ENCODE data around the gene SH3PXD2B.

SH3PXD2B gene

DNA sequence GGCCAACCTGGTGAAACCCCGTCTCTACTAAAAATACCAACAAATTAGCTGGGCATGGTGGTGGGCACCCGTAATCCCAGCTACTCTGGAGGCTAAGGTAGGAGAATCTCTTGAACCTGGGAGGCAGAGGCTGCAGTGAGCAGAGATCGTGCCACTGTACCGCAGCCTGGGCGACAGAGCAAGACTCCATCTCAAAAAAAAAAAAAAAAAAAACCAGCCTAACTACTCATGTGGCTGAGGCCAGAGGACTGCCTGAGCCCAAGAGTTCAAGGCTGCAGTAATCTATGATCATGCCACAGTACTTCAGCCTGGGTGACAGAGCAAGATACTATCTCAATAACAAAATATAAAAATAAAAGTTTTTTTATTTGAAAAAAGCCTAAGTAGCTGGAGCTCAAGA, 174.0 kb downstream of the SH3PXD2B start:
- TF ChIP-seq, protein P1, sequence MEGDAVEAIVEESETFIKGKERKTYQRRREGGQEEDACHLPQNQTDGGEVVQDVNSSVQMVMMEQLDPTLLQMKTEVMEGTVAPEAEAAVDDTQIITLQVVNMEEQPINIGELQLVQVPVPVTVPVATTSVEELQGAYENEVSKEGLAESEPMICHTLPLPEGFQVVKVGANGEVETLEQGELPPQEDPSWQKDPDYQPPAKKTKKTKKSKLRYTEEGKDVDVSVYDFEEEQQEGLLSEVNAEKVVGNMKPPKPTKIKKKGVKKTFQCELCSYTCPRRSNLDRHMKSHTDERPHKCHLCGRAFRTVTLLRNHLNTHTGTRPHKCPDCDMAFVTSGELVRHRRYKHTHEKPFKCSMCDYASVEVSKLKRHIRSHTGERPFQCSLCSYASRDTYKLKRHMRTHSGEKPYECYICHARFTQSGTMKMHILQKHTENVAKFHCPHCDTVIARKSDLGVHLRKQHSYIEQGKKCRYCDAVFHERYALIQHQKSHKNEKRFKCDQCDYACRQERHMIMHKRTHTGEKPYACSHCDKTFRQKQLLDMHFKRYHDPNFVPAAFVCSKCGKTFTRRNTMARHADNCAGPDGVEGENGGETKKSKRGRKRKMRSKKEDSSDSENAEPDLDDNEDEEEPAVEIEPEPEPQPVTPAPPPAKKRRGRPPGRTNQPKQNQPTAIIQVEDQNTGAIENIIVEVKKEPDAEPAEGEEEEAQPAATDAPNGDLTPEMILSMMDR (IDR thresholded peaks at IDR 0.05): no peak
- no peak for TF ChIP-seq ZFX (IDR thresholded peaks at IDR 0.05; ENCODE audit: borderline replicate concordance)
- H3K27ac ChIP-seq: no peak overlapping the region

DNA sequence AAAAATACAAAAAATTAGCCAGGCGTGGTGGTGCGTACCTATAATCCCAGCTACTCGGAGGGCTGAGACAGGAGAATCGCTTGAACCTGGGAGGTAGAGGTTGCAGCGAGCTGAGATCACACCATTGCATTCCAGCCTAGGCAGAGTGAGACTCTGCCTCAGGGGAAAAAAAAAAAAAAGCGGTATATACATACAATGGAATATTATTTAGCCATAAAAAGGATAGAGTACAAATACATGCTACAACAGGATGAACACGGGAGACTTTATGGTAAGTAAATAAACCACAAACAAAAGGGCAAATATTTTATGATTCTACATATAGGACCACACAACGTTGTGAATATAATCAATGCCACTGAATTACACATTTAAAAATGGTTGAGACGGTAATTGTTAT, 176.0 kb downstream of the SH3PXD2B start:
- no peak for TF ChIP-seq ZFX (IDR thresholded peaks at IDR 0.05; ENCODE audit: borderline replicate concordance)
- TF ChIP-seq, protein P1 (IDR thresholded peaks at IDR 0.05): no peak
- H3K27ac ChIP-seq: no peak overlapping the region

DNA sequence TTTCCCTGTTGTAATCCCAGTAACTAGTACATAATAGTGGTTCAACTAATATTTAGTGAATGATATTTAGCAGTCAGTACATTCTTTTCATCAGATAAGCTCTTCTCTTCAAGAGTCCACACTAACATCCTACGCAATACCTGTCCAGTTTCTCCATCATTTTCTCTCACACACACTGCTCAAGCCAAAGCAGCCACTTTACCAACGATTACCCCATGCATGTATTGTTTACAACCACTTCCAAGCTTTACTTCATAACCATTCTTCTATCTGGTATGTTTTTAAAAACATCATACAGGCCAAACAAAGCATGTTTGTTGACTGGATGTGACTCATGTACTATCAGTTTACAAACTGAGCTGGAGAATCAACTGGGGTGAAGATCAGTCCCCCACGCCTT, 178.1 kb downstream of the SH3PXD2B start:
- no peak overlapping the region for H3K27ac ChIP-seq
- no peak for TF ChIP-seq ZFX (IDR thresholded peaks at IDR 0.05; ENCODE audit: borderline replicate concordance)
- TF ChIP-seq, protein P1 (IDR thresholded peaks at IDR 0.05): no peak

All from 22Rv1 (cell line).